ENCODE results near the gene CCNA2.

GRCh38 chr4:121794505-121795188 lies 29.0 kb downstream of the CCNA2 start:
- no peak for TF ChIP-seq CTCF (IDR thresholded peaks at IDR 0.05; ENCODE audit: insufficient read depth, low read length)
- no peak for TF ChIP-seq REST (IDR thresholded peaks at IDR 0.05; ENCODE audit: insufficient replicate concordance, low read depth)
- no peak for TF ChIP-seq POLR2AphosphoS5 (IDR thresholded peaks at IDR 0.05; ENCODE audit: low read depth)
- no peak for TF ChIP-seq GABPA (IDR thresholded peaks at IDR 0.05; ENCODE audit: low read depth)

All from HL-60 (cell line).